Right cardiac atrium (tissue), 5 donors: ENCODE data around the gene DACT3. TPM values are rescaled to one million over a fixed set of nuclear protein-coding genes. Genes with fewer than 3 reads are reported as not detected.

ENCODE experiments used
- ATAC-seq, 2 donors: fragments of 200-7000 bp; cut with Tn5 transposase; one replicate each; pipeline versions ENCODE4 v1.8.0 to v1.9.1; 2020; ENCODE audit warnings: moderate library complexity in 2 of 2, mild to moderate bottlenecking in 1 of 2
- DNase-seq, 3 donors: peaks; one replicate each; pipeline ENCODE4 v3.0.0-alpha.2; 2020
- H3K27ac ChIP-seq: one replicate; pipeline ENCODE4 v1.5.1; 2013; ENCODE audit warnings: mild to moderate bottlenecking, low read length, control low read depth, moderate library complexity
- H3K27me3 ChIP-seq: one replicate; pipeline ENCODE4 v1.6.1; 2013; ENCODE audit not compliant: control insufficient read depth, insufficient read depth
- H3K4me1 ChIP-seq: one replicate; pipeline ENCODE4 v1.6.1; 2013; ENCODE audit warnings: low read length; ENCODE audit not compliant: control insufficient read depth, insufficient read depth
- H3K4me3 ChIP-seq: one replicate; pipeline ENCODE4 v1.5.1; 2013; ENCODE audit warnings: low read length, control low read depth
- H3K9me3 ChIP-seq: one replicate; pipeline ENCODE4 v1.6.1; 2013; ENCODE audit warnings: low read length; ENCODE audit not compliant: control insufficient read depth
- WGBS: extraction: QIAGEN DNeasy Blood & Tissue Kit; methylation state at CpG from one replicate; pipeline ENCODE4 v1.1.7; 2013; 5-methylcytosine and 5-hydroxymethylcytosine counted together
- intact Hi-C, 4 donors: fragments of 100-400 bp; cut with DNase I; formaldehyde crosslinking; loops; one replicate each; pipeline versions ENCODE4 v1.11.0 to v1.14.0; 2022 to 2023
- microRNA-seq, 2 donors: library from miRNA; unstranded; fragments of <30 nt; microRNA quantifications; one replicate each; pipeline ENCODE4 v1.2.0, GENCODE V29; 2020 to 2021
- polyA plus RNA-seq: library from polyadenylated mRNA; stranded (reverse); fragments of 200-250 nt; gene quantifications from one replicate; pipeline ENCODE4 v1.2.3, GENCODE V29; 2013
- total RNA-seq, 4 donors: library from RNA; stranded (reverse); fragmentation: NEBNext Ultra II Directional; extraction: Animal tissue kit (Norgen Biotek cat#: 25700); gene quantifications; one replicate each; pipeline ENCODE4 v1.2.1, GENCODE V29; 2021
- donor health status: healthy with polysubstance abuse.
- donor health status: DM: no; HTN: yes; CAD: no.
- donor health status: DM: no; HTN: no; CAD: no.
- donor health status: DM: no; HTN: yes; CAD: no; lungs with severe emphysema.
- donor health status: DM: yes; HTN: yes; CAD: no.

The DACT3 gene
- total and polyA plus RNA-seq, 5 donors: 24.6 to 46.5 (median 34.2) TPM

- Histone ChIP-seq H3K27me3 (no peaks in the 10 kb centered on the region), H3K27ac (peak overlapping the region; percentile 73), H3K4me3 (peak overlapping the region; percentile 98), H3K4me1 (peaks cover 9% of the 10 kb centered on the region), H3K9me3 (no peaks in the 10 kb centered on the region)
- ATAC-seq: no peak
- intact Hi-C loops: no loop called here
- DNase-seq: no peak
- 31% methylated on average over 2 of the region's 2 CpGs for WGBS
These were observed 57.8 kb downstream of the DACT3 start for GRCh38 chr19:46603195-46603637.

- Histone ChIP-seq H3K4me1 (peaks cover 9% of the 10 kb centered on the region), H3K27me3 (no peaks in the 10 kb centered on the region), H3K4me3 (peak overlapping the region; percentile 98), H3K27ac (peak overlapping the region; percentile 73), H3K9me3 (no peaks in the 10 kb centered on the region)
- no peak for ATAC-seq
- peak in 2 of 3 donors; percentile 57 to 67 for DNase-seq
- 12% methylated on average over 23 of the region's 23 CpGs for WGBS
- intact Hi-C loops: no loop called here
These were observed 58.4 kb downstream of the DACT3 start for GRCh38 chr19:46602392-46603194.

GRCh38 chr19:46601318-46602224 is 59.4 kb downstream of the DACT3 start, which contains the start of gene CALM3:
Gene CALM3 (plus strand): TSS chr19:46601330. CDS start chr19:46601435, 105 bp downstream.
- ATAC-seq (peak; percentile 4 to 7), DNase-seq (peak in 2 of 3 donors; percentile 71 to 77)
- intact Hi-C loops: no loop called here
- peak within 1 kb of the TSS; percentile 98 for H3K4me3 ChIP-seq
- 1% methylated on average over 51 of the region's 51 CpGs for WGBS
- H3K27ac ChIP-seq: peak within 1 kb of the TSS; percentile 98
- H3K9me3 ChIP-seq: no peaks in the 10 kb centered on the region
- no peaks in the 10 kb centered on the region for H3K27me3 ChIP-seq
- H3K4me1 ChIP-seq: peaks cover 9% of the 10 kb centered on the region

GRCh38 chr19:46600384-46601317 is 60.3 kb downstream of the DACT3 start:
- ATAC-seq (peak; percentile 92), DNase-seq (peak; percentile 98 to 100 (median 99))
- intact Hi-C loops: no loop called here
- Histone ChIP-seq H3K9me3 (no peaks in the 10 kb centered on the region), H3K4me3 (peak overlapping the region; percentile 98), H3K27me3 (no peaks in the 10 kb centered on the region), H3K4me1 (peaks cover 9% of the 10 kb centered on the region), H3K27ac (peak overlapping the region; percentile 98)
- WGBS: 1% methylated on average over 93 of the region's 93 CpGs

- H3K4me1 ChIP-seq: peaks cover 4% of the 10 kb centered on the region
- peak overlapping the region; percentile 98 for H3K4me3 ChIP-seq
- no peak for DNase-seq
- no peaks in the 10 kb centered on the region for H3K27me3 ChIP-seq
- no peak for ATAC-seq
- intact Hi-C loops: no loop called here
- H3K27ac ChIP-seq: peak overlapping the region; percentile 98
- H3K9me3 ChIP-seq: no peaks in the 10 kb centered on the region
- 69% methylated on average over 9 of the region's 9 CpGs for WGBS
These were observed 61.1 kb downstream of the DACT3 start for GRCh38 chr19:46599716-46600373.

GRCh38 chr19:46598372-46598917 is 62.5 kb downstream of the DACT3 start:
- intact Hi-C loops: no loop called here
- Histone ChIP-seq H3K9me3 (no peaks in the 10 kb centered on the region), H3K27me3 (no peaks in the 10 kb centered on the region), H3K27ac (no peak overlapping the region), H3K4me1 (peaks cover 4% of the 10 kb centered on the region), H3K4me3 (no peak overlapping the region)
- no peak for DNase-seq
- WGBS: 93% methylated on average over 4 of the region's 4 CpGs
- no peak for ATAC-seq

Small RNA genes lying within 50 kb of the gene (microRNA-seq; reads per million reads assigned to microRNA genes)
- 1.3 to 13.9 reads per million in 2 donors for gene MIR320E

Other genes with a start within 250 kb of the DACT3 start
- 10 to 100 TPM; 47.0 to 54.6 (median 49.9) TPM for gene CCDC8, start 247.6 kb downstream of the DACT3 start, total RNA-seq
- 28.8 TPM for gene CCDC8, start 247.6 kb downstream of the DACT3 start, polyA plus RNA-seq
- under 1 TPM; 0.23 to 0.31 (median 0.26) TPM for gene PNMA8C, start 232.2 kb downstream of the DACT3 start, total RNA-seq
- 0.05 TPM for gene PNMA8C, start 232.2 kb downstream of the DACT3 start, polyA plus RNA-seq
- gene PNMA8A, start 189.6 kb downstream of the DACT3 start, total RNA-seq: 10 to 100 TPM; 15.7 to 29.8 (median 26.4) TPM
- 10.7 TPM for gene PNMA8A, start 189.6 kb downstream of the DACT3 start, polyA plus RNA-seq
- 1 to 10 TPM; 2.1 to 3.7 (median 2.3) TPM for gene PNMA8B, start 165.3 kb downstream of the DACT3 start, total RNA-seq
- gene PNMA8B, start 165.3 kb downstream of the DACT3 start, polyA plus RNA-seq: 1.6 TPM
- 100 to 1,000 TPM; 232 to 357 (median 343) TPM for gene CALM3, start 59.9 kb downstream of the DACT3 start, total RNA-seq
- 365 TPM for gene CALM3, start 59.9 kb downstream of the DACT3 start, polyA plus RNA-seq
- 10 to 100 TPM in 2 of 4 donors, 1 to 10 TPM in 2; 7.6 to 13.5 (median 9.5) TPM for gene PTGIR, start 36.1 kb downstream of the DACT3 start, total RNA-seq
- gene PTGIR, start 36.1 kb downstream of the DACT3 start, polyA plus RNA-seq: 6.7 TPM
- gene GNG8, start 25.0 kb downstream of the DACT3 start, total RNA-seq: 1 to 10 TPM; 3.0 to 7.4 (median 4.7) TPM
- not detected for gene GNG8, start 25.0 kb downstream of the DACT3 start, polyA plus RNA-seq
- 10 to 100 TPM; 14.2 to 16.6 (median 14.8) TPM for gene PRKD2, start 55.9 kb upstream of the DACT3 start, total RNA-seq
- gene PRKD2, start 55.9 kb upstream of the DACT3 start, polyA plus RNA-seq: 11.3 TPM
- gene FKRP, start 84.9 kb upstream of the DACT3 start, total RNA-seq: 10 to 100 TPM; 15.0 to 22.7 (median 21.0) TPM
- 15.9 TPM for gene FKRP, start 84.9 kb upstream of the DACT3 start, polyA plus RNA-seq
- 10 to 100 TPM; 49.0 to 69.8 (median 54.7) TPM for gene STRN4, start 85.3 kb upstream of the DACT3 start, total RNA-seq
- gene STRN4, start 85.3 kb upstream of the DACT3 start, polyA plus RNA-seq: 39.3 TPM
- gene SLC1A5, start 127.4 kb upstream of the DACT3 start, total RNA-seq: 10 to 100 TPM; 16.9 to 45.6 (median 24.7) TPM
- gene SLC1A5, start 127.4 kb upstream of the DACT3 start, polyA plus RNA-seq: 15.9 TPM
- gene AP2S1, start 189.7 kb upstream of the DACT3 start, total RNA-seq: 100 to 1,000 TPM in 1 of 4 donors, 10 to 100 TPM in 3; 83.0 to 102 (median 93.9) TPM
- gene AP2S1, start 189.7 kb upstream of the DACT3 start, polyA plus RNA-seq: 90.5 TPM
- gene ARHGAP35, start 199.8 kb upstream of the DACT3 start, total RNA-seq: 10 to 100 TPM; 71.5 to 85.6 (median 77.1) TPM
- 46.6 TPM for gene ARHGAP35, start 199.8 kb upstream of the DACT3 start, polyA plus RNA-seq